CD4-positive, alpha-beta T cell treated with Interleukin-4 for 4 hours (primary cell): ENCODE data around the gene LAMA4.

ENCODE experiments used
- DNase-seq: peaks from one replicate; pipeline ENCODE4 v3.0.0-alpha.2; 2020

The LAMA4 gene

DNA sequence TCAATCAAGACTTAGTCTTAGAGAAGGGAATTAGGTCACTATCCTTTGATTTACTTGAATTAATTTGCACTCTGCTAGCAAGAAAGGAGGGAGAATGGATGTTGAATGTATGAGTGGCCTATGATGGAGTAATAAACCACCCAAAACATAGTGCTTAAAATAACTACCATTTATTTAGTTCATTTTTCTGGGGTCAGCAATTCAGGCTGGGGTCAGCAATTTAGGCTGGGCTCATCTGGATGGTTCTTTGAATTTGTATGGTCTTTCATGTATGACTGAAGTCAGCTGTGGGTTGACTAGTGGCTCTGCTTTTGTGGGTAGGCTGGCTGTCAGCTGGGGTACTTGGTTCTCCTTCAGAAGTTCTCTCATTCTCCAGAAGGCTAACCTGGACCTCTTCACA lies 21.0 kb upstream of the LAMA4 start:
- no peak for DNase-seq

DNA sequence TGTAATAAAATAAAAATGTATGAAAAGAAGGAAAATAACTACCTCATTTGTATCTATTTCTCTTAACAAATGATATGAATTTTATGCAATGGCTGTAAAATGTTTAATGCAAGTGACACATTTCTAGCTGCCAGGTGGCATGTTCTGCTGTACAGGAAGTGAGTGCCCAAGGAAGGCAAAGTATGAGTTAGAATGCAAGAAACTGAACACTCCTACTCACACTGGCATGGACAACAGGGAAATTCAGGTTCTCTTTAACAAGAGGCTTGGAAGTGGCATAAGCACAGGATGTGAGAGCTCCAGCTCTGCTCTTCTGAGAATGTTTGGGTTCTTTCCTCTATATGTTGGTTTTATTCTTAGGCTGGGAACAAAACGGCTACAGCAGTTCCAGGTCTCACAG lies 20.4 kb upstream of the LAMA4 start:
- DNase-seq = no peak

DNA sequence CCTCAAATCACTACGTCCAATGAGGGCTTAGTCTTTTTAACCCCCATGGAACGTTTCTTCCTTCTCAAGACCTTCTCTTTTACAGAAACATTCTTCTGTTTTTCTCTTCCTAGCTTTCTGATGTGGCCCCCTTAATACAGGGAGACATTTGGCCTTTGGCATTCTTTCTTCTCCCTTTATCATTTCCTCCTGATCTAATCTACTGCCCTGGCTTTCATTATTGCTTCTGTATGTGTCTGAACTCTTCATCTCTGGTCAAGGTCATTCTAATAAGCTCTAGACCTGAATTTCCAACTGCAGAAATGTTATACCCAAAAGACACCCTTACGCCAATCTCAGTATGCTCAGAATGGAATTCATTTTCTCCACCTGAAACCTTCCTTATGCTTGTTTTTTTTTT lies 18.4 kb upstream of the LAMA4 start:
- DNase-seq = no peak

DNA sequence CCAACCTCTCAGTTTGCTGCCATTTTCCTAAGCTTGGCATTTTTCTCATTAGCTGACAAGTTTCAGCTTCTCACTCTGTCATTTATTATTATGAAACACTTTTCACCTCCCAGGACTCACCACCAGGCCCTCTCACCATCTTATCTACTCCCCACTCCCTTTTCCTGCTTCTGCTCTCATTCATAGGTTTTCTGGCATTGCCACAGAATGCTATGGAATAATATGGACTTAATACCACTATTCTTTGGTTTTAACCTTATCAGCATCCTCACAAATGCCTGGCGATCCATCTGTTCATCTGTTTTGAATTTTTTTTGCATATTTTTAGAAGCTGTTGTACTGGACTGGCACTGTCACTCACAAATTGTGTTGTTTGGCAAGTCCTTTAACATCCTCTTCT lies 16.4 kb upstream of the LAMA4 start:
- DNase-seq = no peak

DNA sequence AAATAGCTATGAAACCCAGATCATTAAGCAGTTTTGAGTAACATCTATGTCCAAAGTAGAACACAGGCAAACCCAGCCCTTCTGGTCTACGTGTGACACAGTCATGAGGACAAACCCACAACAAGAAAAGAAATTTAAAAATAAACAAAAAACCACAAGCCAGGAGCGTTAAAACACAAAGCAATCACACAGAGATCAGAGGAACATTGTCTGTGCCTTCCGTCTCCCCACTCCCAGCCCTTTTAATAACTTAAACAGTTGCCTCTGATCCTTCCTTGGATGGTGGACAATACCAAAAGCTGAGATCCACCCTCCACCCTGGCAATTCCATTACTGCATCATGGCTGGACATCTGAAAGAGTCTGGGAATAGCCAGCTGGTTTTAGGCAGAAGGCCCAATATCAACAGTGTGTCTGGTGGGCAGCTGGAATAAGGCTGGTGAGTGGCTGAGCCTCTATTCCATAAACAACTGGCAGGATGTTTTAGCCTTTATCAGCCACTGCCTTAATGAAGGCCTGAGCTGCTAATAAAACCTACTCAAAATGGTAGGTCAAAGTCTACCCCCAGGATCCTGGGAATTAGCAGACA lies 15.7 kb upstream of the LAMA4 start:
- DNase-seq = no peak

DNA sequence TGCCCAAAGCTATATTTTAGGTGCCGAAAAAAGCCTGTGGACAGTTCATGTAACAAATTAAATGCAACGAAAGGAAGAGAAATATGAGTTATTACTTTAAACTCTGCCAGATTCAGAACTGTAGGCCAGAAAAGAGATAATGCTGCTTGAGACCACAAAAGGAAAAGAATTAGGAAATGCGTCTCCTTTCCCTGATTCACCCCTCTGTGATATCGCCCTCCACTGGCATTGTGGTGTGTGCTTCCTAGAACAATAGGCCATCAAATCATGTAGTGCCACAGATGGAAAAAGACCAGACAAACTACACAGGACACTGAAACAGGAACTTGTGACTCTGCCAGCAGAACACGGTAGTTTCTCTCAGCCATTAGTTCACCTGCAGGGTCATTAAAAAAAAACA lies 14.7 kb upstream of the LAMA4 start:
- DNase-seq = no peak

DNA sequence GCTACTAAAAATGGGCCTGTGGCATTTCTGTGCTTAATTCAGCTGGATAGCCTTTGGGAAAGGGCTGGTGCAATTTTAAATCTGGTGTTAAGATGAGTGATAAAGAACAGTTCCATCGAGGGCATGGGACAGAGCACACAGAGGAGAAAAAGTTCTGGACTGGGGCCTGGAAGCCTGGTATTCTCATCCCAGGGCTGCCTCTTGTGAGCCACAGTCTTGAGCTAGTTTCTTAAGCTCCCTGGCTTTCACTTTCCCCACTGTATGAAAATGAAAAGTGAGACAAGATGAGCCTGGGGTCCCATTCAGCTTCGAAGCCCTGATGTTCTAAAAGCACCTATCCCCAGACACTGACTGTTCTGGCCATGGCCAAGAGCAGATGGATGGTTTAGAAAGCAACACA lies 14.3 kb upstream of the LAMA4 start:
- DNase-seq = no peak

DNA sequence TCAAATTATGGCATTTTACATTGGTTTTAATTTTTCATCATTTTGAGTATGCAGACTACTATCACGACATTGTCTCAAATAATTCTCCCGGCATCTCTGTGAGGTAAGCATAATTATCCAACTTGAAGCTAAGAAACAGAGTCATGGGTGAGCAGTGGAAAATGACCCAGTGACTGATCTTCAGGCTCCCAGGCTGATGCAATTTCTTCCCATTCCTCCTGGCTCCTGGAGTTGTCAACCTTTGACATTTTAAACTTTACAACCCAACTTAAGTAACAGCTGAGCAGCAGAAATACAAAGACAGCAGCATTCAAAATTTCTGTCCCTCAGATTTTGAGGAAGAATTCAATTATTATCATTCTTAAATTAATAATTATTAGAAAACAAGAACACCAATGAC lies 13.7 kb upstream of the LAMA4 start:
- DNase-seq = no peak

DNA sequence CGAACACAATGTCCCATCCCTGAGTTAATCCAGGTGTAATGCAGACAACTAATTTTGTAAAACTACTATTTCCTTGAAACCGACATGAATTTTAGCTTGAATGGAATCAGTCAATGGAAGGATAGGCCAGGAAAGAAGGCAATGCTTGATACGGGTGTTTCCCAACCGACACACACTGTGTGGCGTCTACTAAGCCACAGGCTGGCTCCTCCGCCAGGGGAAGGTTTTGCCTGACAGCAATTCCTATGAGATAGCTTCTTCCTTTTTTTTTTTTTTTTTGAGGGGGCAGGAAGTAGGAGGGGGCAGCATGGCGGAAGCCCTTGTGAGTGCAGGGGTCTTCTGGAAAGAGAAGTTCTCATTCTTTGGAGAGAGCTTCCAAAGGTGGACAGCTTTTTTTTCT lies 12.0 kb upstream of the LAMA4 start:
- DNase-seq = no peak

DNA sequence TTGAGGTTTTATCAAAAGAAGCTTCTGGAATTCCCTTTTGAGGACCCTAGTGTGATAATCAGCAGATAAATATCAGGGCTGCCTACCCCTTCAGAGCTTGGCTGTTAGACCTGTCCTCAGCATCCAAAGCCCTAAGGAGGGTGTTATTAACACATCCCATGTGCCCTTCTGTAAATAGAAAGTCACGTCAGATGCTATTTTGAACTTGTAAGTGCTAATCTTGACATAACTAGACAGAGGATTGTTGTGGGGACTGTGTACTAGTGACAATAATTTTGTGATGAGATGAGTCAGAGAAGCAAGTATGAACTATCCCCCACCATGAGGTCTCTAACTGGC lies 4.9 kb upstream of the LAMA4 start:
- DNase-seq = no peak

DNA sequence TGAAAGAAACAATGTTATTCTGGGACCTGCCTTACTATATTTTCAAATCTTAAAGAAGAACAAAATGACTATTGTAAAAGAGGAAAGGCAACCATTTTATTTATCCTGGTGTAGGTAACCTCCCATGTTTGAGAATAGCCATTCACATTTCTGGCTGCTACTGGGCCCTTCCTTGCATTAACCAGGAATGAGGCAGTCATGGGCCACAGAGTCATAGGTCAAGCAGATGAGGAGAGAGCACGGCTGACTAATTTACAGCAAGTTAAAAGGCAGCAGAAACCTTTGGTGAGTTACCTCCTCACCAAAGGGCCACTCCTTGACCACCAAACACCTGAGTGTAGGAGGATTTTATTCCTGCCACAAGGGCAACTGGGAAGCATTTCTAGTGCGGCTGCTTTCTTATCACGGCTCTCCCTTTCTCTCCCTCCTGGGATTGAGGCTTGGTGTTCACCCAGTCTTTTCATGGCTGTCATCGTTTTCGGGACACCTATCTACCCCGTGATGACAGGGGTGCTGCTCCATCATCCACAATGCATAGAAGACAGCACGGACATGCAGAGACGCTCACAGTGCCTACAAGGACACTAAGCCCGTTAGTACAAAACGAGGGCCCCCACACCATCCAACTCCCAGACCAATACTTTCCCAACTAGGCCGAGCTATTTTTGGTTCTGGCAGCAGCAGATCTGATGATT lies 4.4 kb upstream of the LAMA4 start:
- DNase-seq = no peak

DNA sequence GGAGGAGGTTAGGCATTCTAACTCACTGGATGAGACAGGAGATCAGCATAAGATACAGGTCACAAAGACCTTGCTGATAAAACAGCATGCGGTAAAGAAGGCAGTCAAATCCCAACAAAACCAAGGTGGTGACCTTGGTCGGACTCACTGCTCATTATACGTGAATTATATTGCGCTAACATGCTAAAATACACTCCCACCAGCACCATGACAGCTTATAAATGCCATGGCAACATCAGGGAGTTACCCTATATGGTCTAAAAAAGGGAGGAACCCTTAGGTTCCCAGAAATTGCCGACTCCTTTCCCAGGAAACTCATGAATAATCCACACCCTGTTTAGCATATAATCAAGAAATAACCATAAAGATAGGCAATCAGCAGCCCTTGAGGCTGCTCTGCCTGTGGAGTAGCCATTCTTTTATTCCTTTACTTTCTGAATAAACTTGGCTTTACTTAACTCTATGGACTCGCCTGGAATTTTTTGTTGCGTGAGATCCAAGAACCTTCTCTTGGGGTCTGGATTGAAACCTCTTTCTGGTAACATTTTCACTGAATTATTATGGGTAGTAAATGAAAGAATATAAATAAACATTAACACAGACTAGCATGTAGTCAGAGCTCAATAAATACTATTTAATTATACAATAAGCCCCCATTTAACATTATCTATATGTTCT lies 3.0 kb upstream of the LAMA4 start:
- no peak for DNase-seq

DNA sequence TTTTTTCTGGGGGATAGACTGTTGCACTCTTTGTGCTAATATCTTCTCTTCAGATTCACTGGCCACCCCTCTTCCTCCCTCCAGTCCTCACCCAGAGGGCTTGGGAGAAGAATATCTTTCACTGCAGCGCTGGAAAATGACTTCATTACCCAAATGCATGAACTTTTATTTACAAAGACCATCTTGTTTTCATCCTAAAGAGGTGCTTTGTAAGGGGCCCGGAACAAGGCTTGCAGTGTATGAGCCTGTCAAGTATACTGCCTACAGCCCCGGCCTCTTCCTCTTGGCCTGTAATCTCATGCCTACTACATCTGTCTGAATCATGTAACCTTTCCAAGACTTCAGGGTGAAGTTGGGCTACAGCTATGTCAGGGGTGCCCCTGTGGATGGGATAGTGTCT lies 554 bp upstream of the LAMA4 start:
- DNase-seq = no peak

DNA sequence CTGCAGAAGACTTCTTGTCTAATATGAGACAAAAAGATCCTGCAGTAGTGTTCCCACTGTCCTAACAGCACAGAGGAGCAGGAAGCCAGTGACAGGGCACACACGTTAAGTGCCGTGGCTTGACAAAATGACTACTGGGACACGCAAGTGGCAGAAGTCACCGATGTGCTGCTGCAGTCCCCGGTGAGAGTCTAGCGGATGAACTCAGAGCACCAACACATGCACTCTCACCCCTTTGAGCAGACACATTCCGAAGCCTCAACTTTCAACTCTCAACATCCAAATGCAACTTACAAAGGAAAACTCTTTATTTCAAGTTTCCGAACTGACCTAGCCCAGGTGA lies 898 bp downstream of the LAMA4 start:
- no peak for DNase-seq

DNA sequence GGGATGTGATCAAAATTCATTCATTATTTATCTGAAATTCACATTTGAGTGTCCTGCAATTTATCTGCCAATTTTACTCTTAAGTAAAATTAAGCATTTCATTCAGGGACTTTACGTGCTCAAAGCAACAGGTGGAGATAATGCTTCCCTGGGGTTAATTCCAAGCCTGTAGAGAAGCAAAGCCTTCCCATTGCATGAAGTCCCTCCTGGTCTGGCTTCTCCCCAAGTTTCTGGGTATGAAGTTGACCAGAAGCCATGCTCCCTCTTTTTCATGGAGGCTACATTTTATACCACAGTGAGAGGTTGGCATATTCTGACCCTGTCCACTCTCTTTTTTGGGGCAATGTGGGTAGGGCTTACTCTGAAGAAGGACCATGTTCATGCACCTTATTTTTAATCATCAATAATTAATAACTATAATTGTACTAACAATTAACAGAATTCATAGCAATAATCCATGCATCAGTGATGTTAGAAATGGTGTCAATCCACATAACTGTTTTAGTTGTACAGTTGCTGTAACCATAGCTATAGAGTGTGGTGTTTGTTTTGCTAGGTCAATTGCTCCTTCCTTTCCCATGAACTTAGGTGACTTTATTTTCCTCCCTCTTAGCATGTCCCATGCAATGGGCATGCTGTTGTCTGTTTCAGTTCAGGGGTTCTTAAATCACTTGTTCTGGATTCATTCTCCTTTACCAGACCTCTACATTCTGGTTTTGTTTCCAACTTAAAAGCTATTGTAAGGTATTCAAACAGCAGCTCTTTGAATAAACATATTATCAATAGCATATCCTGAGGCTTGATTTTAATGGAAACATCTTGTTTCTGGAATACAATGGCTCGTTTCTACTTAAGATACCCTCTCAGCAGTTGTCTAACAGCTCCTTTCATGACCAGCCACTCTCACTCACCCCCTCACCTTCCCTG lies 1.5 kb downstream of the LAMA4 start:
- no peak for DNase-seq

DNA sequence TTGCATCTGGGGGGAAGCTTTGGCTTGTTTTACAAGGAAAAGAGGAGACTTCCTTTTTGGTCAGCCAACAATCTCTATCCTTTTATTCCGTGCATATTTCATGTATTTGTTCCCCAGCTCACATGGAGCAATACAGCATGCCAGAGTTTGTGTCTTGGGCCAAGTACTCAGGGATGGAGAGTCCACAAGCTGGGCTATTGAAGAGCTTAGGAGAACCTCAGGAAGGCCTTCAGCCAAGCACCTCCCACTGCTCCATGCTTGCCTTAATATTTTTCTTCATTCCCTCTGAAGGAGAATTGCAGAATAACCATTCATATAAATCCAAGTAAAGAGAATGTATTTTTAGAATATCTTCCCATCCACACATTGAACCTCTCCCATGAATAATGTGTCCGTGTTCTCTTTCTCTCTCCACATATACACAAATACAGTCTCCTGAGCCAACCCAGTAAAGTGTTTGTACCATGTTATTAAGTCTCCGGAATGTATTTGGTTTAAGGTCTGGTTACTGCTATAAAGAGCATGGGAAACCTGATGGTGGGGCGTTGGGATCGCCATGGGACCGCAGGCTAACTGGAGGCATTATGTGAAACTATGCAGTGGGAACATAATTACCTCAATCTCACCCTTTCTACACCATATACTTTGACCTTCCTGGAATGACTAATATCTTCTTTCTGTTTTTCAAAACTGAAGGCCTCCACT lies 3.0 kb downstream of the LAMA4 start:
- DNase-seq = no peak

DNA sequence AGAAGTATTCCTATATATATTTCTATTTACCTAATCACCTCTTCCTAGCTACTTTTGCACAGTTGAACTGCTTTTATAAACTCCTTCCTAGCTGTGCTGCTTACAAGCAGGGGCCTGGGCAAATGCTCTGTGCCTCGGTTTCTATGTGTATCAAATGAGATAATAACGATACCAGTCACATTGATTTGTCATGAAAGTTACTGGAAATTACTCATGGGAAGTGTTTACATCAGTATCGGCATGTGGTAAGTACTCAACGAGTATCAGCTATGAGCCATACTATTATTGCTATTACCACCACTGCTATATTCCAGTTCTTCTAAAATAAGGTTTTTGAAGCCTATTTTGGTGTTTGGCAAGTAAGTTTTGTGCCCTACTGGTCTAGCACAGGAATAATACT lies 4.9 kb downstream of the LAMA4 start:
- DNase-seq = no peak

DNA sequence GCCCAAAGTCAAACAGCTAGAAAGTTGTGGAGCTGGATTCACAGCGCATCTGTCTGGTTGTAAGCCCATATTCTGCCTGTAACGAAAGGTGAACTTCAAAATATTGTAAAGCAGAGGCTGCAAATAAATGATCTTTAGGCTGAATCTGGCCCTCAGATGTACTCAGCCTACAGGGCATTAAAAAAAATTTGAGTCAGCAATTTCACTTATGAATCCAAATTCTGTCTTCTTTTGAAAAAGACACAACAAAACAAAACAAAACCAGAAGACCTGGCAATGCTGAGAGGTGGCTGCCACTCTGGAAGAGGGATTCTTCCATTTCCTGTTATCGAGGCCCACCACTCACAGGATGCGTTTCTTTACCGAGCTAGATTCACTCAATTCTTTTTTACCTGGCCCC lies 7.1 kb downstream of the LAMA4 start:
- no peak for DNase-seq

DNA sequence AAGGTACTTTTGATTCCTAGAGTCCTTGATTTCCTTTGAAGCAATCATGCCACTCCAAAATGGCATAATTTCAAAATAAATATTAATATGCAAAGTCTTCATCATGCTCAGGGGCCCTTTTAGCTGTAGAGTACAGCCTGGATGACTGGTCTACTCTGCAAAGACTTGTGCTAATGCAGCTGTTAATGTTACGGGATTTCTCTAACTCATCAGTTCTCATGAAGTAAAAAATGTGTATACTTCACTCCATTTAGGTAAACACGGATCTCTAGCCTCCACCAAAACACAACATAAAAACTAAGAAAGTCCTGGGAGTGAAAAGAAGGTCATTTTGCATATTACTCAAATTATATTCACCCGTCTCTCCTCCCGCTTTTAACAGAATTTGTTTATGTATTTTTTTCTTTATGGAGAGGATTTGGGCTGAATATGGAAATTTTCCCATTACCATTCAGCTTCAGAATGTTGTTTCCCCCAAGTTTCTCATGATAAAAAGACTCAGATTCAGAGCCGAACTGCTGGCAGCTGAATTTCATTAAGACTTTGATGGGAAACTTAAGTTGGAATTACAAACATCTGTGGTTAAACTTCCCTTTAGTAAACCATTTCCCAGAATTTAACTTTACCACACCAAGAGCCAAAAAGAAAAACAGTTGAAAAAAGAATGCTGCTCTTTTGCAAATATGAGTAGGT lies 8.7 kb downstream of the LAMA4 start:
- no peak for DNase-seq

DNA sequence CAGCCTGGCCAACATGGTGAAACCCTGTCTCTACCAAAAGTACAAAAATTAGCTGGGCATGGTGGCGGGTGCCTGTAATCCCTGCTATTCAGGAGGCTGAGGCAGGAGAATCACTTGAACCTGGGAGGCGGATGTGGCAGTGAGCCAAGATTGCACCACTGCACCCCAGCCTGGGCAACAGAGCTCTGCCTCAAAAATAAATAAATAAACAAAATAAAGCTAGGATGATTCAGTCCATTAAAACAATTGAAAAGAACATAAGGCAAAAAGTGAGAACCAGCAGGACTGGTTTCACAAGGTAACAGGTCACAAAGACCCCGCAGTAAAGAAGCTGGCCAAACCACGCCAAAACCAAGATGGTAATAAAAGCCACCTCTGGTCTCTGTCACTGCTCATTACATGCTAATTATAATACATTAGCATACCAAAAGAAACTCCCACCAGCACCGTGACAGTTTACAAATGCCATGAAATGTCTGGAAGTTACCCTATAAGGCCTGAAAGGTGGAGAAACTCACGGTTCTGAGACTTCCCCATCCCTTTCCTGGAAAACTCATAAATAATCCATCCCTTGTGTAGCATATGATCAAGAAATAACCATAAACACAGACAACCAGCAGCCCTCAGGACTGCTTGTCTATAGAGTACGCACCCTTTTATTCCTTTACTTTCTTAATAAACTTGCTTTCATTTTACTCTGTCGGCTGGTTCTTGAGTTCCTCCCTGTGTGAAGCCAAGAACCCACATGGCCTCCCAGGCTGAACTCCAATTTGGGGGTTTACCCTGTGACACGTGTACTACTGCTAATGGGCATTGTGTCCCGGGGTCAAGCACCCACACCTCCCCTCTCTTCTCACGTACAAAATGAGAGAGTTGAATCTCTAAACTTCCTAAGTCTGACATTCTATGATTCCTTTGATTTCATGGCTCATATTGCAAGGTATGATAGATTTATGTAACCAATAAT lies 10.2 kb downstream of the LAMA4 start:
- no peak for DNase-seq

DNA sequence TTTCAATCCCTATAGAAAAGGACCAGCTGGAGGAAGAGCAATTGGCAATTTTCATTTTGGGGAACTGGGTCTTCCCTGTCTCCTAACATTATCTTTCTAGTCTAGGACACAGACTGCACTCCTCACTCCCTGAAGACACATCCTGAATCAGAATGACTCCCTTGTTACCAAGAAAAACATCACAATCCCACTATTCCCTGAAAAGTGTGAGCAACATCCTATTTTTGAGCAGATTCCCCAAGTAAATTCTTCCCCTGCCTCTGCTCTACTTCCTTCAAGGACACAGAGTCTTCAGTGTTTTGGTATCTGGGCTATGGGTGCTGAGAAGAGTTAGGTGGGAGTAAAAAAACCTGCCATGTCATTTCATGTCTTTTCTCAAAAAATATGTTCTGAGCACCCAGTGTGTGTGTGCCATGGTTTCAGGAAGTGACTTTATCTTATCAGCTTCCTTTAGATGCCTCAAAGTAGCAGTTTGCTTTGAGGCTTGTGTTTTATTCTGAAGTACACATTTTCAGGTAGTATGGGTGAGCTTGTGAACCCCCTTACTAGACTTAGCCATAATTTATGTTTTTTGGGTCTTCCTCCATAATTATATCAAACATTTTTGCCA lies 12.4 kb downstream of the LAMA4 start:
- no peak for DNase-seq
